ENCODE results near the gene TLCD3B.

Gene TLCD3B

GRCh38 chr16:30075503-30076275 is 44.6 kb upstream of the TLCD3B start, which contains the start of gene PPP4C:
PPP4C (plus strand) TSS chr16:30075994; CDS start chr16:30076378, 384 bp downstream.
- TF ChIP-seq CTCF (IDR thresholded peaks at IDR 0.05; ENCODE audit: low read depth, low read length, missing control alignments): no peak
- H3K27me3 ChIP-seq (replicated peaks): no peaks in the 10 kb centered on the region
- in situ Hi-C loops (cut with HindIII; ENCODE audit: low pct_ligation_motif_present, low sequenced_read_pairs): no loop called here
- H3K36me3 ChIP-seq (replicated peaks): peaks cover 57% of the 10 kb centered on the region
- peak within 1 kb of the TSS; percentile 96 for H3K4me3 ChIP-seq (ENCODE audit: low read depth, low read length)
- peak within 1 kb of the TSS; percentile 84 for H3K27ac ChIP-seq
- peak; percentile 81 for DNase-seq

- Histone ChIP-seq H3K27me3 (replicated peaks) (no peaks in the 10 kb centered on the region), H3K36me3 (replicated peaks) (peaks cover 70% of the 10 kb centered on the region), H3K27ac (no peak overlapping the region), H3K4me3 (ENCODE audit: low read depth, low read length) (no peak overlapping the region)
- TF ChIP-seq CTCF (IDR thresholded peaks at IDR 0.05; ENCODE audit: low read depth, low read length, missing control alignments): no peak
- no peak for DNase-seq
- in situ Hi-C loops (cut with HindIII; ENCODE audit: low pct_ligation_motif_present, low sequenced_read_pairs): no loop called here
Observed at GRCh38 chr16:30070490-30070889, 39.4 kb upstream of the TLCD3B start.

DNA sequence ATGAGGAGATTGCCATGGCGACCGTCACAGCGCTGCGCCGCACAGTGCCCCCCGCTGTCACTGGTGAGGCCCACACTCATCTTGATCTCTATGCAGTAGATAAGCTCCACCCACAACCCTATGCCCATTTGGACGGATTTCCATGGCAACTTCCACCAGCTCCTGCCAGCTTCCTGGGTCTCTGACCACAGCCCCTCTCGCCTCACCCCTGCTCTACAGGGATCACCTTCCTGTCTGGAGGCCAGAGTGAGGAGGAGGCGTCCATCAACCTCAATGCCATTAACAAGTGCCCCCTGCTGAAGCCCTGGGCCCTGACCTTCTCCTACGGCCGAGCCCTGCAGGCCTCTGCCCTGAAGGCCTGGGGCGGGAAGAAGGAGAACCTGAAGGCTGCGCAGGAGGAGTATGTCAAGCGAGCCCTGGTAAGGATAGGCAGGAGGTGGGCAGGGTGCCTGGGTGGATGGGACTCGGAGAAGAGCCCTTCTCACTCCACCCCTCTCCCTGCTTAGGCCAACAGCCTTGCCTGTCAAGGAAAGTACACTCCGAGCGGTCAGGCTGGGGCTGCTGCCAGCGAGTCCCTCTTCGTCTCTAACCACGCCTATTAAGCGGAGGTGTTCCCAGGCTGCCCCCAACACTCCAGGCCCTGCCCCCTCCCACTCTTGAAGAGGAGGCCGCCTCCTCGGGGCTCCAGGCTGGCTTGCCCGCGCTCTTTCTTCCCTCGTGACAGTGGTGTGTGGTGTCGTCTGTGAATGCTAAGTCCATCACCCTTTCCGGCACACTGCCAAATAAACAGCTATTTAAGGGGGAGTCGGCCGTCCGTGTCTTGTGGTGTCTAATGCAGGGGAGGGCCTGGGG is 38.8 kb upstream of the TLCD3B start:
- TF ChIP-seq CTCF (IDR thresholded peaks at IDR 0.05; ENCODE audit: low read depth, low read length, missing control alignments): no peak
- H3K36me3 ChIP-seq (replicated peaks): peaks cover 70% of the 10 kb centered on the region
- in situ Hi-C loops (cut with HindIII; ENCODE audit: low pct_ligation_motif_present, low sequenced_read_pairs): no loop called here
- H3K27ac ChIP-seq: no peak overlapping the region
- H3K27me3 ChIP-seq (replicated peaks): no peaks in the 10 kb centered on the region
- DNase-seq: no peak
- peak overlapping the region; percentile 15 for H3K4me3 ChIP-seq (ENCODE audit: low read depth, low read length)

GRCh38 chr16:30068750-30069610 is 37.9 kb upstream of the TLCD3B start:
- no peak for DNase-seq
- peak; percentile 75 for TF ChIP-seq CTCF (IDR thresholded peaks at IDR 0.05; ENCODE audit: low read depth, low read length, missing control alignments)
- no peaks in the 10 kb centered on the region for H3K27me3 ChIP-seq (replicated peaks)
- H3K27ac ChIP-seq: no peak overlapping the region
- in situ Hi-C loops (cut with HindIII; ENCODE audit: low pct_ligation_motif_present, low sequenced_read_pairs): no loop called here
- H3K4me3 ChIP-seq (ENCODE audit: low read depth, low read length): peak overlapping the region; percentile 5
- peaks cover 69% of the 10 kb centered on the region for H3K36me3 ChIP-seq (replicated peaks)

DNA sequence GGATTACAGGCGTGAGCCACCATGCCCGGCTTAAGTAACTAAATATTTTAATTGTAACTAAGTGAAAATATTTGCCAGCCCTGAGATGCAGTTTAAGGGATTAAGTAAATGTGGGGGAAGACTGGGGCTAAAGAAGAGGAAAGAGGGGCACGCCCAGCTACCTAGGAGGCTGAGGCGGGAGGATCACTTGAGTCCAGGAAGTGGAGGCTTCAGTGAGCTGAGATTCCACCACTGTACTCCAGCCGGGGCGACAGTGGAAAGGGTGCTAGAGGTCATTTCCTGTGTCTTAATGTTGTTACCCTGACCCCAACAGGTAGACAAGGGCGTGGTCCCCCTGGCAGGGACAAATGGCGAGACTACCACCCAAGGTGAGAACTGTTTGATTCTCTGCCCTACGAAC is 37.3 kb upstream of the TLCD3B start:
- DNase-seq: no peak
- peaks cover 63% of the 10 kb centered on the region for H3K36me3 ChIP-seq (replicated peaks)
- H3K4me3 ChIP-seq (ENCODE audit: low read depth, low read length): peak overlapping the region; percentile 1
- no peaks in the 10 kb centered on the region for H3K27me3 ChIP-seq (replicated peaks)
- H3K27ac ChIP-seq: no peak overlapping the region
- TF ChIP-seq CTCF (IDR thresholded peaks at IDR 0.05; ENCODE audit: low read depth, low read length, missing control alignments): no peak
- in situ Hi-C loops (cut with HindIII; ENCODE audit: low pct_ligation_motif_present, low sequenced_read_pairs): no loop called here
